GM23338 (cell line): ENCODE data around the gene BCO1.

ENCODE experiments used
- CREB1 ChIP-seq: fragments of 250-450 bp; sonication (Bioruptor Pico); IDR thresholded peaks from 2 replicates; pipeline ENCODE4 v1.5.0; 2020; ENCODE audit warnings: low read depth, mild to moderate bottlenecking, moderate library complexity
- CTCF ChIP-seq, 2 experiments: fragments of 200-600 bp in 1 of 2; sonication (generic) in 1 of 2; conservative IDR thresholded peaks; 2 replicates each; pipeline versions ENCODE4 v1.5.1 to v1.6.1; 2016 to 2017; ENCODE audit warnings: antibody characterized with exemption in 2 of 2, low read depth in 2 of 2, mild to moderate bottlenecking in 2 of 2, moderate library complexity in 1 of 2
- EZH2 ChIP-seq: fragments of 200-600 bp; sonication (generic); IDR thresholded peaks from one replicate; pipeline ENCODE4 v1.8.0; 2017; ENCODE audit warnings: antibody characterized with exemption, mild to moderate bottlenecking, low read depth; ENCODE audit not compliant: unreplicated experiment
- EZH2phosphoT487 ChIP-seq: fragments of 200-600 bp; sonication (generic); IDR thresholded peaks from one replicate; pipeline ENCODE4 v1.8.1; 2018; ENCODE audit warnings: antibody characterized with exemption; ENCODE audit not compliant: unreplicated experiment
- JUNB ChIP-seq: IDR thresholded peaks from one replicate; pipeline ENCODE4 v1.6.1; 2016; ENCODE audit warnings: antibody characterized with exemption; ENCODE audit not compliant: unreplicated experiment
- POLR2AphosphoS5 ChIP-seq: IDR thresholded peaks from 2 replicates; pipeline ENCODE4 v1.6.1; 2016; ENCODE audit warnings: antibody characterized with exemption, low read depth
- STAT1 ChIP-seq: IDR thresholded peaks from one replicate; pipeline ENCODE4 v1.6.1; 2016; ENCODE audit warnings: antibody characterized with exemption; ENCODE audit not compliant: unreplicated experiment
- ZNF331 ChIP-seq: fragments of 250-450 bp; sonication (Bioruptor Pico); IDR thresholded peaks from 2 replicates; pipeline ENCODE4 v1.5.0; 2020; ENCODE audit warnings: low read depth, mild to moderate bottlenecking, moderate library complexity
- ZNF462 ChIP-seq: fragments of 250-450 bp; sonication (Bioruptor Pico); IDR thresholded peaks from 2 replicates; pipeline ENCODE4 v1.5.0; 2020; ENCODE audit warnings: mild to moderate bottlenecking, moderate library complexity

GRCh38 chr16:81253141-81253540 is 14.7 kb downstream of the BCO1 start:
- TF ChIP-seq CTCF (conservative IDR thresholded peaks at IDR 0.05; ENCODE audit: low read depth in 2 of 2) (no peak), POLR2AphosphoS5 (no peak), EZH2 (no peak), ZNF331 (no peak), EZH2phosphoT487 (no peak), CREB1 (CRISPR knock-in tag) (no peak), JUNB (no peak), STAT1 (no peak), ZNF462 (CRISPR knock-in tag) (no peak)
